GM12878 (cell line): Measurements from ENCODE around the gene ADCY5. TPM values are rescaled to one million over a fixed set of nuclear protein-coding genes. Genes with fewer than 3 reads are reported as not detected.

Experiments used
- ATAC-seq: fragments of 200-7000 bp; cut with Tn5 transposase; 3 replicates; pipeline ENCODE4 v1.9.1; 2020; ENCODE audit warnings: mild to moderate bottlenecking, moderate library complexity
- BruUV-seq: library from RNA; stranded (reverse); fragments of 400-500 nt; replicated peaks from 2 replicates; lab custom pipeline; 2021; lab: Mats Ljungman, UMichigan
- CTCF ChIA-PET: fragments of 300-600 bp; sonication (Branson Sonifier 250); formaldehyde crosslinking; extraction: SDS; loops from one replicate; lab custom pipeline; 2021; ENCODE audit warnings: inconsistent platforms; lab: Yijun Ruan, JAX
- POLR2A ChIA-PET: fragments of 350-600 bp; formaldehyde crosslinking; extraction: SDS; loops from one replicate; lab custom pipeline; 2021; ENCODE audit warnings: inconsistent platforms; lab: Charles Lee
- RAD21 ChIA-PET: fragments of 300-600 bp; sonication (Branson Sonifier 250); formaldehyde crosslinking; loops from one replicate; lab custom pipeline; 2023; ENCODE audit warnings: antibody characterized with exemption; ENCODE audit not compliant: unreplicated experiment; lab: Charles Lee
- SMC1A ChIA-PET: fragments of 300-600 bp; sonication (Branson Sonifier 250); formaldehyde crosslinking; loops from one replicate; lab custom pipeline; 2023; ENCODE audit not compliant: unreplicated experiment, uncharacterized antibody; lab: Charles Lee
- DNase-seq: peaks from one replicate; pipeline ENCODE4 v3.0.0-alpha.2; 2011; ENCODE audit warnings: low read depth, low spot score
- FAIRE-seq: peaks from 3 replicates; lab custom pipeline; 2011; peaks lifted over from hg19 to GRCh38; lab: Jason Lieb, UNC
- H2AFZ ChIP-seq: 2 replicates; pipeline ENCODE4 v1.6.0; 2011; ENCODE audit warnings: low read depth, low read length, control low read depth; ENCODE audit not compliant: control insufficient read depth
- H3K27ac ChIP-seq: 2 replicates; pipeline ENCODE4 v1.5.1; 2011; ENCODE audit warnings: control low read depth; ENCODE audit not compliant: control insufficient read depth, insufficient read depth
- H3K27me3 ChIP-seq, 2 experiments: replicated peaks in 1 of 2; 2 replicates each; pipeline versions ENCODE4 v1.6.0 to v1.6.1; 2011; ENCODE audit warnings: low read length in 1 of 2; ENCODE audit not compliant: control insufficient read depth in 2 of 2, insufficient read depth in 2 of 2
- H3K36me3 ChIP-seq, 2 experiments: 2 replicates each; pipeline ENCODE4 v1.5.1; 2011; ENCODE audit warnings: low read length in 1 of 2; ENCODE audit not compliant: control insufficient read depth in 2 of 2, insufficient read depth in 2 of 2
- H3K4me1 ChIP-seq: 2 replicates; pipeline ENCODE4 v1.6.1; 2011; ENCODE audit warnings: mild to moderate bottlenecking, low read length, moderate library complexity, mixed read lengths; ENCODE audit not compliant: control insufficient read depth, insufficient read depth
- H3K4me2 ChIP-seq: 2 replicates; pipeline ENCODE4 v1.6.0; 2011; ENCODE audit warnings: control low read depth; ENCODE audit not compliant: control insufficient read depth, insufficient read depth
- H3K4me3 ChIP-seq: fragments of 200-600 bp; sonication (generic); 2 replicates; pipeline ENCODE4 v1.5.1; 2016
- H3K79me2 ChIP-seq: 2 replicates; pipeline ENCODE4 v1.6.0; 2011; ENCODE audit warnings: low read length; ENCODE audit not compliant: control insufficient read depth, insufficient read depth
- H3K9ac ChIP-seq: 2 replicates; pipeline ENCODE4 v1.8.0; 2011; ENCODE audit warnings: low read length, control low read depth, mixed read lengths; ENCODE audit not compliant: control insufficient read depth, insufficient read depth
- H3K9me3 ChIP-seq: replicated peaks from 3 replicates; pipeline ENCODE4 v1.5.1; 2011; ENCODE audit warnings: mild to moderate bottlenecking, low read length; ENCODE audit not compliant: control insufficient read depth, insufficient read depth
- H4K20me1 ChIP-seq: 2 replicates; pipeline ENCODE4 v1.6.0; 2011; ENCODE audit not compliant: control insufficient read depth, insufficient read depth
- ATF3 ChIP-seq: IDR thresholded peaks from 2 replicates; pipeline ENCODE4 v1.6.1; 2011; ENCODE audit warnings: low read depth, mild to moderate bottlenecking, low read length, moderate library complexity, borderline replicate concordance; ENCODE audit errors: extremely low read depth
- CBFB ChIP-seq: IDR thresholded peaks from 2 replicates; pipeline ENCODE4 v1.6.1; 2016; ENCODE audit warnings: antibody characterized with exemption, low read depth
- EGR1 ChIP-seq, 2 experiments: IDR thresholded peaks; 1 replicate in 1 of 2; 2 replicates in 1 of 2; pipeline ENCODE4 v1.6.1; 2011 to 2012; ENCODE audit warnings: low read depth in 2 of 2, low read length in 2 of 2, borderline replicate concordance in 1 of 2, mild to moderate bottlenecking in 1 of 2, moderate library complexity in 1 of 2
- EP300 ChIP-seq, 2 experiments: fragments of 150-350 bp in 1 of 2; IDR thresholded peaks; 2 replicates each; pipeline ENCODE4 v1.6.1; 2011 to 2012; ENCODE audit warnings: low read depth in 2 of 2, low read length in 2 of 2, borderline replicate concordance in 1 of 2, improper control_type of control experiment in 1 of 2, inconsistent platforms in 1 of 2; ENCODE audit not compliant: control insufficient read depth in 1 of 2
- ESRRA ChIP-seq: IDR thresholded peaks from 2 replicates; pipeline ENCODE4 v1.6.1; 2012; ENCODE audit warnings: mild to moderate bottlenecking, low read length, improper control_type of control experiment
- IKZF1 ChIP-seq: fragments of 450-650 bp; conservative IDR thresholded peaks from 2 replicates; pipeline ENCODE4 v1.6.1; 2017; ENCODE audit warnings: antibody characterized with exemption, mild to moderate bottlenecking
- NR2C1 ChIP-seq: fragments of 450-650 bp; IDR thresholded peaks from 2 replicates; pipeline ENCODE4 v1.6.1; 2017; ENCODE audit warnings: antibody characterized with exemption, mild to moderate bottlenecking, moderate library complexity
- PAX8 ChIP-seq: fragments of 450-650 bp; IDR thresholded peaks from 2 replicates; pipeline ENCODE4 v1.6.1; 2017; ENCODE audit warnings: mild to moderate bottlenecking, moderate library complexity
- SMC3 ChIP-seq: IDR thresholded peaks from 2 replicates; pipeline ENCODE4 v1.6.1; 2011; ENCODE audit warnings: low read length, improper control_type of control experiment, borderline replicate concordance
- SRF ChIP-seq, 2 experiments: IDR thresholded peaks; 2 replicates each; pipeline ENCODE4 v1.6.1; 2011; ENCODE audit warnings: low read depth in 2 of 2, low read length in 2 of 2, mild to moderate bottlenecking in 1 of 2, moderate library complexity in 1 of 2
- SUPT20H ChIP-seq: IDR thresholded peaks from 2 replicates; pipeline ENCODE4 v1.6.1; 2011; ENCODE audit warnings: low read depth, mild to moderate bottlenecking, low read length, moderate library complexity, borderline replicate concordance; ENCODE audit not compliant: control insufficient read depth
- TBL1XR1 ChIP-seq: IDR thresholded peaks from 2 replicates; pipeline ENCODE4 v1.6.1; 2012; ENCODE audit warnings: low read depth, low read length, improper control_type of control experiment
- WRNIP1 ChIP-seq: IDR thresholded peaks from 2 replicates; pipeline ENCODE4 v1.6.1; 2011; ENCODE audit warnings: low read depth, low read length, improper control_type of control experiment, borderline replicate concordance
- YBX1 ChIP-seq: fragments of 450-650 bp; IDR thresholded peaks from 2 replicates; pipeline ENCODE4 v1.6.1; 2016; ENCODE audit warnings: antibody characterized with exemption
- WGBS: methylation state at CpG from one replicate; pipeline ENCODE4 v1.1.6; 2016; ENCODE audit warnings: low lambda C conversion rate; ENCODE audit not compliant: insufficient replicate concordance, insufficient coverage; ENCODE audit errors: missing lambda C conversion rate; 5-methylcytosine and 5-hydroxymethylcytosine counted together
- in situ Hi-C: fragments of 300-500 bp; cut with MboI; formaldehyde crosslinking; loops from 9 replicates; pipeline ENCODE4 v1.14.3; 2018; ENCODE audit warnings: mixed read lengths
- intact Hi-C: fragments of 100-400 bp; cut with micrococcal nuclease; formaldehyde crosslinking; loops from one replicate; pipeline ENCODE4 v1.14.2; 2022; ENCODE audit not compliant: unreplicated experiment
- polyA plus RNA-seq, 11 experiments: library from polyadenylated mRNA; depleted of rRNA in 4 of 11; unstranded in 6 of 11; stranded (reverse) in 5 of 11; fragments of >200 nt; fragmentation: Nextera tagmentation in 4 of 11; fragmentation: Illumina TruSeq in 1 of 11; extraction: Ambion mirVana in 4 of 11; extraction: Trizol in 1 of 11; gene quantifications; 1 replicate in 1 of 11; 2 replicates in 10 of 11; pipeline versions ENCODE4 v1.2.1 to v1.2.3, GENCODE V29; 2011 to 2016; ENCODE audit warnings: inconsistent platforms in 2 of 11, missing spikeins in 2 of 11, low read depth in 1 of 11
- total RNA-seq, 4 experiments: library from RNA; depleted of rRNA in 3 of 4; stranded (reverse); fragments of >200 nt in 3 of 4; fragmentation: Illumina TruSeq in 1 of 4; extraction: Trizol in 1 of 4; gene quantifications; 2 replicates each; pipeline versions ENCODE4 v1.2.1 to v1.2.3, GENCODE V29; 2013 to 2021
- TF ChIP-seq, protein P1 (sequence below): IDR thresholded peaks from 2 replicates; pipeline ENCODE4 v1.6.1; 2012; ENCODE audit warnings: low read length, inconsistent platforms

ADCY5 gene
- total and polyA plus RNA-seq, 10 of the 15 experiments (the other 5 are each of a cell fraction or from before 2014, with no cell fraction given), result under 0.01 to 0.24 (median 0.02) TPM; not detected in 4

DNA sequence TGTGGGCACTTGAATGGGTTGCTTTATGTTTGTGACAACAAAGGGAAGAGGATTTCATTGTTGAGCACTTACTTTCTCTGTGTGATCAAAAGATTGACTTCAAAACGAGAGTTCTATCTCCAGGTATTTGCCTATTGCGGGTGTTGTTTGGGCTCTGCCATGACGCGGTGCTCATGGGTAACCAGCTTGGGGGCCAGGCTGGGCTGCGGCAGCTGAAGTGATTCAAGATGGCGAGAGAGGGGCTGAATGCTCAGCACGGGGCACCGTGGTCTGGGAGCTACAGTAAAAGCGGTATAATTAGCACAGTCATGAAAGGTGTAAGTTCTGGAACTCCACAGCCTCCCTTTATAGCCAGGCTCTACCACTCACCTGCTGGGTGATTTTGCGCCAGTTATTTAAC is 31.0 kb upstream of the ADCY5 start (continued):
- TF ChIP-seq, protein P1, sequence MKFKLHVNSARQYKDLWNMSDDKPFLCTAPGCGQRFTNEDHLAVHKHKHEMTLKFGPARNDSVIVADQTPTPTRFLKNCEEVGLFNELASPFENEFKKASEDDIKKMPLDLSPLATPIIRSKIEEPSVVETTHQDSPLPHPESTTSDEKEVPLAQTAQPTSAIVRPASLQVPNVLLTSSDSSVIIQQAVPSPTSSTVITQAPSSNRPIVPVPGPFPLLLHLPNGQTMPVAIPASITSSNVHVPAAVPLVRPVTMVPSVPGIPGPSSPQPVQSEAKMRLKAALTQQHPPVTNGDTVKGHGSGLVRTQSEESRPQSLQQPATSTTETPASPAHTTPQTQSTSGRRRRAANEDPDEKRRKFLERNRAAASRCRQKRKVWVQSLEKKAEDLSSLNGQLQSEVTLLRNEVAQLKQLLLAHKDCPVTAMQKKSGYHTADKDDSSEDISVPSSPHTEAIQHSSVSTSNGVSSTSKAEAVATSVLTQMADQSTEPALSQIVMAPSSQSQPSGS, result no peak
- TF ChIP-seq PAX8, result no peak
- TF ChIP-seq, all 136 proteins: peak for 0

- Histone ChIP-seq H3K79me2 (no peaks in the 10 kb centered on the region), H3K4me1 (no peaks in the 10 kb centered on the region), H3K27me3 (peaks cover 0 to 2% of the 10 kb centered on the region in 2 experiments; a peak in 1 of 4 replicates), H3K27ac (no peak overlapping the region), H3K36me3 (no peaks in the 10 kb centered on the region), H3K9me3 (no peaks in the 10 kb centered on the region), H3K9ac (no peak overlapping the region), H2AFZ (no peak overlapping the region), H4K20me1 (no peaks in the 10 kb centered on the region), H3K4me2 (no peak overlapping the region), H3K4me3 (no peak overlapping the region)
- TF ChIP-seq TBL1XR1 (no peak), WRNIP1 (no peak), SMC3 (no peak), EP300 (IDR thresholded peaks at IDR 0.05; ENCODE audit: borderline replicate concordance in 1 of 2, control insufficient read depth in 1 of 2, low read depth in 2 of 2, low read length in 2 of 2) (no peak), SUPT20H (no peak), NR2C1 (no peak), YBX1 (no peak), ESRRA (no peak), CBFB (no peak), ATF3 (no peak), SRF (IDR thresholded peaks at IDR 0.05; ENCODE audit: low read depth in 2 of 2, low read length in 2 of 2) (no peak), EGR1 (IDR thresholded peaks at IDR 0.05; ENCODE audit: borderline replicate concordance in 1 of 2, low read depth in 2 of 2, low read length in 2 of 2) (no peak), IKZF1 (no peak)
- no TSS peak for BruUV-seq
- intact Hi-C loops, result no loop called here
- ChIA-PET POLR2A (no interaction called here), CTCF (interaction anchor here (0.7 to 5.1 kb wide), 3 partner anchors 12 to 148 kb away, joined by 3 to 21 read pairs (median 4); no protein-coding TSS in a partner anchor), RAD21 (no interaction called here), SMC1A (no interaction called here)
- in situ Hi-C loops, result no loop called here
- FAIRE-seq (no peak), ATAC-seq (no peak), DNase-seq (no peak)
- 0% methylated on average over 2 of the region's 2 CpGs for WGBS
Measured at GRCh38 chr3:123478314-123478713, 29.4 kb upstream of the ADCY5 start.
